Colonic mucosa (tissue), 4 donors: ENCODE data around the gene KDM6A. TPM values are rescaled to one million over a fixed set of nuclear protein-coding genes. Genes with fewer than 3 reads are reported as not detected.

Experiments used
- DNase-seq: peaks from one replicate; pipeline ENCODE4 v3.0.0-alpha.2; 2020
- H3K27ac ChIP-seq: fragments of 200-600 bp; one replicate; pipeline ENCODE4 v1.8.0; 2021
- H3K27me3 ChIP-seq: fragments of 200-600 bp; one replicate; pipeline ENCODE4 v1.8.0; 2021
- H3K36me3 ChIP-seq: fragments of 200-600 bp; one replicate; pipeline ENCODE4 v1.8.0; 2021
- H3K4me1 ChIP-seq: fragments of 200-600 bp; one replicate; pipeline ENCODE4 v1.8.0; 2021; ENCODE audit warnings: mild to moderate bottlenecking
- H3K4me3 ChIP-seq: fragments of 200-600 bp; one replicate; pipeline ENCODE4 v1.8.0; 2021
- H3K9ac ChIP-seq, 2 donors: one replicate each; pipeline ENCODE4 v1.7.0; 2013; ENCODE audit warnings: control low read depth in 2 of 2, low read depth in 2 of 2, low read length in 2 of 2
- H3K9me3 ChIP-seq: fragments of 200-600 bp; one replicate; pipeline ENCODE4 v1.8.0; 2021
- CTCF ChIP-seq: fragments of 200-600 bp; IDR thresholded peaks from one replicate; pipeline ENCODE4 v1.8.0; 2022; ENCODE audit warnings: antibody characterized with exemption, mild to moderate bottlenecking
- intact Hi-C: fragments of 100-400 bp; cut with DNase I; formaldehyde crosslinking; loops from one replicate; pipeline ENCODE4 v1.14.1; 2022
- total RNA-seq, 2 donors: library from RNA; stranded (reverse); fragmentation: NEBNext Ultra II Directional in 1 of 2; extraction: Animal tissue kit (Norgen Biotek cat#: 25700) in 1 of 2; gene quantifications; one replicate each; pipeline ENCODE4 v1.2.1, GENCODE V29; 2021
- donor health status: healthy.
- donor health status: DM: no; HTN: no; CAD: no.
- donor health status: DM: no; HTN: no; CAD: no.

KDM6A gene
- total RNA-seq, 2 donors from 2014 or later, result 31.6 to 45.3 TPM

- H3K9me3 ChIP-seq, result no peaks in the 10 kb centered on the region
- H3K4me1 ChIP-seq, result peaks cover 3% of the 10 kb centered on the region
These were observed 78.6 kb downstream of the KDM6A start for GRCh38 chrX:44951572-44952067.

GRCh38 chrX:44952329-44953027, 79.5 kb downstream of the KDM6A start:
- Histone ChIP-seq H3K27me3 (no peaks in the 10 kb centered on the region), H3K4me1 (peaks cover 3% of the 10 kb centered on the region), H3K9me3 (no peaks in the 10 kb centered on the region), H3K27ac (no peak overlapping the region), H3K4me3 (no peak overlapping the region), H3K9ac (no peak overlapping the region), H3K36me3 (no peaks in the 10 kb centered on the region)
- intact Hi-C loops, result no loop called here
- DNase-seq, result no peak
- no peak for TF ChIP-seq CTCF

More at GRCh38 chrX:44951572-44952067, 78.6 kb downstream of the KDM6A start:
- Histone ChIP-seq H3K36me3 (no peaks in the 10 kb centered on the region), H3K4me3 (no peak overlapping the region), H3K27me3 (no peaks in the 10 kb centered on the region), H3K27ac (no peak overlapping the region), H3K9ac (no peak overlapping the region)
- intact Hi-C loops, result no loop called here
- no peak for TF ChIP-seq CTCF
- no peak for DNase-seq

GRCh38 chrX:44953734-44954502, 80.9 kb downstream of the KDM6A start:
- Histone ChIP-seq H3K9me3 (no peaks in the 10 kb centered on the region), H3K27ac (no peak overlapping the region), H3K36me3 (no peaks in the 10 kb centered on the region), H3K9ac (no peak overlapping the region), H3K4me1 (peaks cover 3% of the 10 kb centered on the region), H3K27me3 (no peaks in the 10 kb centered on the region), H3K4me3 (no peak overlapping the region)
- no peak for TF ChIP-seq CTCF
- intact Hi-C loops, result no loop called here
- no peak for DNase-seq

GRCh38 chrX:44954562-44954961, 81.6 kb downstream of the KDM6A start:
- Histone ChIP-seq H3K4me1 (peaks cover 3% of the 10 kb centered on the region), H3K27ac (no peak overlapping the region), H3K9ac (no peak overlapping the region), H3K4me3 (no peak overlapping the region), H3K27me3 (no peaks in the 10 kb centered on the region), H3K36me3 (no peaks in the 10 kb centered on the region), H3K9me3 (no peaks in the 10 kb centered on the region)
- DNase-seq, result no peak
- TF ChIP-seq CTCF, result no peak
- intact Hi-C loops, result no loop called here

GRCh38 chrX:44957848-44958247, 84.9 kb downstream of the KDM6A start:
- no peak for TF ChIP-seq CTCF
- no peak overlapping the region for H3K4me3 ChIP-seq
- no peaks in the 10 kb centered on the region for H3K9me3 ChIP-seq
- peaks cover 3% of the 10 kb centered on the region for H3K4me1 ChIP-seq
- H3K36me3 ChIP-seq, result no peaks in the 10 kb centered on the region
- no peaks in the 10 kb centered on the region for H3K27me3 ChIP-seq
- H3K27ac ChIP-seq, result no peak overlapping the region
- DNase-seq, result no peak
- no peak overlapping the region for H3K9ac ChIP-seq
- intact Hi-C loops, result no loop called here
